K562 (cell line): Measurements from ENCODE around the gene MAP7D1. TPM values are rescaled to one million over a fixed set of nuclear protein-coding genes. Genes with fewer than 3 reads are reported as not detected.

Experiments used
- CHD7 ChIP-seq: fragments of 200-600 bp; sonication (generic); IDR thresholded peaks from one replicate; pipeline ENCODE4 v1.6.1; 2012; ENCODE audit warnings: mild to moderate bottlenecking, low read depth, low read length, inconsistent platforms
- DACH1 ChIP-seq: fragments of 450-650 bp; IDR thresholded peaks from 2 replicates; pipeline ENCODE4 v1.6.1; 2018; ENCODE audit not compliant: partially characterized antibody
- FIP1L1 ChIP-seq: fragments of 200-400 bp; formaldehyde crosslinking; IDR thresholded peaks from 2 replicates; pipeline ENCODE4 v1.6.1; 2018; ENCODE audit warnings: mild to moderate bottlenecking, low read depth, low read length; ENCODE audit not compliant: poor library complexity, severe bottlenecking
- GTF2A2 ChIP-seq: IDR thresholded peaks from 2 replicates; pipeline ENCODE4 v1.6.1; 2016; ENCODE audit warnings: mild to moderate bottlenecking, missing genetic modification characterization, missing compliant biosample characterization
- NUFIP1 ChIP-seq: fragments of 450-650 bp; IDR thresholded peaks from 2 replicates; pipeline ENCODE4 v1.6.1; 2018; ENCODE audit not compliant: partially characterized antibody
- OTX1 ChIP-seq: fragments of 450-650 bp; formaldehyde crosslinking; IDR thresholded peaks from 2 replicates; pipeline ENCODE4 v1.4.0; 2022; ENCODE audit warnings: mild to moderate bottlenecking
- POLR2H ChIP-seq: IDR thresholded peaks from 2 replicates; pipeline ENCODE4 v1.6.1; 2016; ENCODE audit warnings: missing genetic modification characterization, low read depth, mild to moderate bottlenecking, control low read depth, missing compliant biosample characterization, moderate library complexity
- POLR3A ChIP-seq: IDR thresholded peaks from 2 replicates; pipeline ENCODE4 v1.6.1; 2011; ENCODE audit warnings: borderline replicate concordance, mild to moderate bottlenecking, moderate library complexity; ENCODE audit not compliant: insufficient read length, insufficient read depth; ENCODE audit errors: extremely low read depth
- POLR3G ChIP-seq: IDR thresholded peaks from 2 replicates; pipeline ENCODE4 v1.6.1; 2011; ENCODE audit not compliant: insufficient read length, insufficient replicate concordance; ENCODE audit errors: extremely low read depth
- TSHZ1 ChIP-seq: fragments of 250-450 bp; sonication (Bioruptor Pico); IDR thresholded peaks from 2 replicates; pipeline ENCODE4 v1.4.0; 2020; ENCODE audit warnings: mild to moderate bottlenecking, moderate library complexity
- ZNF668 ChIP-seq: fragments of 250-450 bp; sonication (Bioruptor Pico); IDR thresholded peaks from 2 replicates; pipeline ENCODE4 v1.8.0; 2022; ENCODE audit warnings: mild to moderate bottlenecking, inconsistent platforms
- polyA plus RNA-seq, 8 experiments: library from polyadenylated mRNA; depleted of rRNA in 4 of 8; stranded (reverse) in 5 of 8; unstranded in 3 of 8; fragments of >200 nt; fragmentation: Nextera tagmentation in 2 of 8; fragmentation: Illumina TruSeq in 1 of 8; extraction: Ambion mirVana in 2 of 8; extraction: Trizol in 1 of 8; gene quantifications; 2 replicates each; pipeline versions ENCODE4 v1.2.1 to v1.2.3, GENCODE V29; 2011 to 2014; ENCODE audit warnings: inconsistent platforms in 1 of 8, missing spikeins in 1 of 8
- total RNA-seq, 7 experiments: library from RNA; depleted of rRNA in 6 of 7; stranded (reverse); fragments of >200 nt in 6 of 7; fragmentation: Illumina TruSeq in 2 of 7; extraction: Trizol in 2 of 7; gene quantifications; 2 replicates each; pipeline versions ENCODE4 v1.2.1 to v1.2.3, GENCODE V29; 2011 to 2021; ENCODE audit warnings: low replicate concordance in 1 of 7
- TF ChIP-seq, protein P1 (sequence below): fragments of 250-450 bp; sonication (Bioruptor Pico); IDR thresholded peaks from 2 replicates; pipeline ENCODE4 v1.8.0; 2021; ENCODE audit warnings: moderate library complexity, mild to moderate bottlenecking, inconsistent platforms

Gene MAP7D1
- total and polyA plus RNA-seq, 9 of the 15 experiments (the other 6 are each of a cell fraction or from before 2014, with no cell fraction given), result 3.6 to 108 (median 34.5) TPM

DNA sequence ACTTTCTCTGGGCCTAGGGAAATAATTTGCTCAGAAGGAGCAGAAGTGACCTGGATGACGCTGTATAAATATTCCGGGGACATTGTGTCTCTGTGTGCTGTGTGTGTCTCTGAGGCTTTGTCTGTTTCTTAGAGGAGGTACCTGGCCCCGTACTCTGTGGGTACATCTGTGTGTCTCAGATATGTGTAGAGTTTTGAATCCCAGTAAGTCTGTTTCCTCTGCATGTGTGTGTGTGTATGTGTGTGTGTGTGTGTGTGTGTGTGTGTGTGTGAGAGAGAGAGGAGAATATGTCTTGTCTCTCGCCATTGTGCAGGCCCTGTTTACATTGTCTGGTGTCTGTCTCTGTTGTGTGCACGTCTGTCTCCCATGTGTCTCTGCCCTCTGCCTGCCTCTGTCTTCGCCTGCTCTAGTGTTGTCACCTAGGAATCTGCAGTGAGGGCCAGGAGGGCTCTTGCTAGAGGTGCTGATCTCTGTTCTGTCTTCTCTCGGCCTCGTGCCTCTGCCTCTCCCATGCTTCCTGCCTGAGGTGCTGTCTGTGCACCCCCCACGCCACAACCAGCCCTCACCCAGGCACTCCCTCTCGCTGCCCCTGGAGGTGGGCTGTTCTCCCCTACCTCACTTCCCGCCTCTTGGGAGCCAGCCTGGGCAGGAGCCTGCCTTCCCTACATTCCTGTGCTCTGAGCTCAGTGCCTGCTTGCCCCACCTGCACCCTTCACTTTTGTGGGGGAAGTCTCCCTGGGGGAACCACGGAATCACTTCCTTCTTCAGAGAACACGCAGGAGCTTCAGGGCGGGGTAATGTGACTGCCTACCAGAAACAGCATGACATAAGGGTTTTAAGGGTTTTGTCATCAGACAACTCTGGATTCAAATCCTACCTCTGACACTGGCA, 5.9 kb downstream of the MAP7D1 start (continued):
- TF ChIP-seq CHD7, result no peak
- TF ChIP-seq DACH1, result no peak
- TF ChIP-seq POLR2H (tag), result no peak
- no peak for TF ChIP-seq POLR3A
- TF ChIP-seq, protein P1, sequence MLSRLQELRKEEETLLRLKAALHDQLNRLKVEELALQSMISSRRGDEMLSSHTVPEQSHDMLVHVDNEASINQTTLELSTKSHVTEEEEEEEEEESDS (CRISPR knock-in tag), result no peak
- no peak for TF ChIP-seq POLR3G
- no peak for TF ChIP-seq NUFIP1
- TF ChIP-seq TSHZ1 (CRISPR knock-in tag), result no peak
- TF ChIP-seq FIP1L1, result no peak
- TF ChIP-seq ZNF668 (CRISPR knock-in tag), result no peak
- no peak for TF ChIP-seq GTF2A2
- peak; percentile 89; the same call in 1 of the 2 replicates for TF ChIP-seq OTX1 (CRISPR knock-in tag)
